Spleen (tissue), 11 donors: ENCODE results near the gene CCDC88C. TPM values are rescaled to one million over a fixed set of nuclear protein-coding genes. Genes with fewer than 3 reads are reported as not detected.

Source experiments
- DNase-seq: peaks from one replicate; pipeline ENCODE4 v3.0.0-alpha.2; 2020
- H3K27ac ChIP-seq, 8 donors: fragments of 200-600 bp; sonication (generic) in 7 of 8; 1 replicate in 4 of 8; 2 replicates in 4 of 8; pipeline versions ENCODE4 v1.5.0 to v1.8.0; 2016 to 2021; ENCODE audit warnings: inconsistent platforms in 4 of 8, mild to moderate bottlenecking in 4 of 8, moderate library complexity in 1 of 8
- H3K27me3 ChIP-seq, 7 donors: fragments of 200-600 bp; sonication (generic) in 6 of 7; replicated peaks in 1 of 7; 1 replicate in 4 of 7; 2 replicates in 3 of 7; pipeline versions ENCODE4 v1.5.0 to v1.8.0; 2016 to 2021; ENCODE audit warnings: inconsistent platforms in 3 of 7, mild to moderate bottlenecking in 1 of 7
- H3K36me3 ChIP-seq, 6 donors: fragments of 200-600 bp; sonication (generic) in 5 of 6; 1 replicate in 4 of 6; 2 replicates in 2 of 6; pipeline versions ENCODE4 v1.5.0 to v1.8.0; 2016 to 2021; ENCODE audit warnings: inconsistent platforms in 2 of 6
- H3K4me1 ChIP-seq, 6 donors: fragments of 200-600 bp; sonication (generic) in 5 of 6; 1 replicate in 3 of 6; 2 replicates in 3 of 6; pipeline versions ENCODE4 v1.5.0 to v1.8.0; 2016 to 2021; ENCODE audit warnings: inconsistent platforms in 3 of 6
- H3K4me3 ChIP-seq, 8 donors: fragments of 200-600 bp; sonication (generic) in 7 of 8; 1 replicate in 4 of 8; 2 replicates in 4 of 8; pipeline versions ENCODE4 v1.5.0 to v1.8.0; 2016 to 2021; ENCODE audit warnings: inconsistent platforms in 4 of 8, mild to moderate bottlenecking in 4 of 8, moderate library complexity in 2 of 8
- H3K9me3 ChIP-seq, 8 donors: fragments of 200-600 bp; sonication (generic) in 7 of 8; 1 replicate in 4 of 8; 2 replicates in 4 of 8; pipeline versions ENCODE4 v1.5.0 to v1.8.0; 2016 to 2021; ENCODE audit warnings: inconsistent platforms in 4 of 8
- CTCF ChIP-seq, 11 experiments: fragments of 200-600 bp in 7 of 11; fragments of 450-650 bp in 4 of 11; sonication (generic) in 4 of 11; IDR thresholded peaks in 8 of 11; conservative IDR thresholded peaks in 3 of 11; 1 replicate in 7 of 11; 2 replicates in 4 of 11; pipeline versions ENCODE4 v1.4.0 to v1.8.0; 2016 to 2021; ENCODE audit warnings: antibody characterized with exemption in 11 of 11, inconsistent platforms in 4 of 11, mild to moderate bottlenecking in 1 of 11
- POLR2A ChIP-seq, 3 donors: fragments of 450-650 bp; IDR thresholded peaks; one replicate each; pipeline ENCODE4 v1.5.1; 2017; ENCODE audit warnings: antibody characterized with exemption in 3 of 3, mild to moderate bottlenecking in 1 of 3
- POLR2AphosphoS5 ChIP-seq, 3 donors: sonication (generic); formaldehyde crosslinking; IDR thresholded peaks; one replicate each; pipeline ENCODE4 v1.5.1; 2017; ENCODE audit warnings: antibody characterized with exemption in 3 of 3
- WGBS, 5 donors: extraction: QIAGEN DNeasy Blood & Tissue Kit in 3 of 5; methylation state at CpG; one replicate each; pipeline versions ENCODE4 v1.1.5 to v1.1.7; 2013 to 2018; 5-methylcytosine and 5-hydroxymethylcytosine counted together
- intact Hi-C: fragments of 100-400 bp; cut with DNase I; formaldehyde crosslinking; loops from one replicate; pipeline ENCODE4 v1.15.0; 2023; ENCODE audit warnings: low total_unique reads
- polyA plus RNA-seq, 3 donors: library from polyadenylated mRNA; stranded (reverse); fragments of 200-250 nt; gene quantifications; one replicate each; pipeline ENCODE4 v1.2.1, GENCODE V29; 2013
- total RNA-seq, 7 donors: library from RNA; depleted of rRNA in 3 of 7; stranded (reverse); fragments of >200 nt in 3 of 7; fragmentation: NEBNext Ultra II Directional in 4 of 7; extraction: Animal tissue kit (Norgen Biotek cat#: 25700) in 4 of 7; gene quantifications; one replicate each; pipeline versions ENCODE4 v1.1.0 to v1.2.1, GENCODE V29; 2016 to 2021
- donor health status: healthy with polysubstance abuse.
- donor health status: DM: no; HTN: no; CAD: no; lungs with moderate emphysema.
- donor health status: DM: no; HTN: no; CAD: no.
- donor health status: Bipolar disorder and iron deficiency.
- donor health status: healthy.
- donor health status: DM: no; HTN: no; CAD: no.
- donor health status: DM: yes; HTN: yes; CAD: no.

Gene CCDC88C
- total and polyA plus RNA-seq, 10 donors: 23.2 to 136 (median 101) TPM

GRCh38 chr14:91380610-91381371 lies 36.8 kb downstream of the CCDC88C start:
- WGBS, 5 donors: 21 to 39% (median 38%) methylated on average over 8 to 11 of the region's 11 CpGs
- intact Hi-C loops: no loop called here
- peak in 1 of 3 donors; percentile 9 for TF ChIP-seq POLR2AphosphoS5 (IDR thresholded peaks at IDR 0.05)
- TF ChIP-seq CTCF (IDR thresholded peaks at IDR 0.05 in 8 of 11, conservative IDR thresholded peaks at IDR 0.05 in 3 of 11): no peak
- no peak for TF ChIP-seq POLR2A (IDR thresholded peaks at IDR 0.05)

GRCh38 chr14:91380123-91380522 lies 37.5 kb downstream of the CCDC88C start:
- no peak for DNase-seq
- H3K4me3 ChIP-seq: no peak overlapping the region
- no peaks in the 10 kb centered on the region for H3K27me3 ChIP-seq
- intact Hi-C loops: no loop called here
- H3K9me3 ChIP-seq: no peaks in the 10 kb centered on the region
- H3K36me3 ChIP-seq: peaks cover 0 to 43% (median 0%) of the 10 kb centered on the region in 6 donors
- H3K27ac ChIP-seq: peak overlapping the region in 4 of 8 donors; percentile 75 to 86 (median 78)
- 85 to 98% (median 90%) methylated on average over 5 of the region's 5 CpGs for WGBS, 5 donors
- TF ChIP-seq CTCF (IDR thresholded peaks at IDR 0.05 in 8 of 11, conservative IDR thresholded peaks at IDR 0.05 in 3 of 11): no peak
- peaks cover 55 to 100% (median 94%) of the 10 kb centered on the region in 6 donors for H3K4me1 ChIP-seq

More at GRCh38 chr14:91380610-91381371, 36.8 kb downstream of the CCDC88C start:
- Histone ChIP-seq H3K36me3 (peaks cover 0 to 36% (median 0%) of the 10 kb centered on the region in 6 donors), H3K27me3 (no peaks in the 10 kb centered on the region), H3K4me3 (no peak overlapping the region), H3K9me3 (no peaks in the 10 kb centered on the region), H3K4me1 (peaks cover 55 to 100% (median 92%) of the 10 kb centered on the region in 6 donors), H3K27ac (peak overlapping the region in 6 of 8 donors; percentile 13 to 86 (median 48))
- no peak for DNase-seq

- no peak for DNase-seq
- 82 to 89% (median 85%) methylated on average over 12 to 13 of the region's 13 CpGs for WGBS, 5 donors
- peaks cover 60 to 100% (median 96%) of the 10 kb centered on the region in 6 donors for H3K4me1 ChIP-seq
- intact Hi-C loops: no loop called here
- TF ChIP-seq POLR2A (IDR thresholded peaks at IDR 0.05): no peak
- TF ChIP-seq POLR2AphosphoS5 (IDR thresholded peaks at IDR 0.05): peak in 1 of 3 donors; percentile 31
- TF ChIP-seq CTCF (IDR thresholded peaks at IDR 0.05 in 8 of 11, conservative IDR thresholded peaks at IDR 0.05 in 3 of 11): no peak
- H3K9me3 ChIP-seq: no peaks in the 10 kb centered on the region
- no peak overlapping the region for H3K4me3 ChIP-seq
- H3K27ac ChIP-seq: peak overlapping the region in 6 of 8 donors; percentile 53 to 86 (median 76)
- H3K27me3 ChIP-seq: no peaks in the 10 kb centered on the region
- H3K36me3 ChIP-seq: peaks cover 0 to 48% (median 0%) of the 10 kb centered on the region in 6 donors
Measured at GRCh38 chr14:91379579-91379932, 38.1 kb downstream of the CCDC88C start.

GRCh38 chr14:91378930-91379578 lies 38.6 kb downstream of the CCDC88C start:
- H3K9me3 ChIP-seq: no peaks in the 10 kb centered on the region
- peak in 2 of 3 donors; percentile 46 to 62 for TF ChIP-seq POLR2AphosphoS5 (IDR thresholded peaks at IDR 0.05)
- no peak for TF ChIP-seq POLR2A (IDR thresholded peaks at IDR 0.05)
- H3K4me1 ChIP-seq: peaks cover 65 to 100% (median 98%) of the 10 kb centered on the region in 6 donors
- DNase-seq: no peak
- intact Hi-C loops: no loop called here
- peak overlapping the region in 6 of 8 donors; percentile 53 to 86 (median 76) for H3K27ac ChIP-seq
- H3K36me3 ChIP-seq: peaks cover 0 to 44% (median 0%) of the 10 kb centered on the region in 6 donors
- H3K4me3 ChIP-seq: peak overlapping the region in 1 of 8 donors; percentile 28
- 34 to 77% (median 58%) methylated on average over 10 to 11 of the region's 11 CpGs for WGBS, 5 donors
- no peaks in the 10 kb centered on the region for H3K27me3 ChIP-seq
